ENCODE data around the gene TRMT10A. TPM values are rescaled to one million over a fixed set of nuclear protein-coding genes. Genes with fewer than 3 reads are reported as not detected.

The TRMT10A gene
- total RNA-seq, 4 donors from 2014 or later = 2.6 to 7.3 (median 5.9) TPM

DNA sequence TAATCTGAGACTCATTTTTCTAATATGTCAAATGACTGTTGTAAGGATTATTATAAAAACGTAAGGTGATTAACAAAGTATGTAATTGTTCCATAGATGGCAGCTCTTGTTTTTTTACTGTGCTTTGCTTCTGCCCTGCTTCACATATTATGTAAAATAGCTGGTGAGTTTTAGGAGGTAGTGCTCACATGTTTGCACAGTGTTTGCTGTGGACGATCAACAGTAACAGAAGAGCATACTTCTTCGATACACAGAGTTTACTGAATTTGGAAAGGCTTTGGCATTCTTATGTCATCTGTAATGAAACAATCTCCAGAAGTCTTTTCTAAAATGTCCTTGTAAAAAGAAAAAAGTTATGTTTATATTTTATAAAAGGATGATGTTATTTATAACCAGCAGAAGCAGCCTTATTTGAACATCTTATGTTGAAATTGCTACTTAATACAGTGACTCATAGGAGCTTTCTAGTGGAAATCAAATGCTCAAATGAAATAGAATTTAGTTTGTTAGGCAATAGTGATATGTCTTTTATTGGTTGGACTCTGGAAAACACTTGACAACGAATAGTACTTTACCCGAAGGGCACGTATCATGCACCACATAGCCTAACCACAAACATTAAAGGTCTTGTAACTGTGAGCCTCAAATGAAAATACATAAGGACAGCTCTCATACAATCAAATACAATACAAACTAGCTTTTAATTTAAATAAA is 8.8 kb upstream of the TRMT10A start:
- TF ChIP-seq, protein P1, sequence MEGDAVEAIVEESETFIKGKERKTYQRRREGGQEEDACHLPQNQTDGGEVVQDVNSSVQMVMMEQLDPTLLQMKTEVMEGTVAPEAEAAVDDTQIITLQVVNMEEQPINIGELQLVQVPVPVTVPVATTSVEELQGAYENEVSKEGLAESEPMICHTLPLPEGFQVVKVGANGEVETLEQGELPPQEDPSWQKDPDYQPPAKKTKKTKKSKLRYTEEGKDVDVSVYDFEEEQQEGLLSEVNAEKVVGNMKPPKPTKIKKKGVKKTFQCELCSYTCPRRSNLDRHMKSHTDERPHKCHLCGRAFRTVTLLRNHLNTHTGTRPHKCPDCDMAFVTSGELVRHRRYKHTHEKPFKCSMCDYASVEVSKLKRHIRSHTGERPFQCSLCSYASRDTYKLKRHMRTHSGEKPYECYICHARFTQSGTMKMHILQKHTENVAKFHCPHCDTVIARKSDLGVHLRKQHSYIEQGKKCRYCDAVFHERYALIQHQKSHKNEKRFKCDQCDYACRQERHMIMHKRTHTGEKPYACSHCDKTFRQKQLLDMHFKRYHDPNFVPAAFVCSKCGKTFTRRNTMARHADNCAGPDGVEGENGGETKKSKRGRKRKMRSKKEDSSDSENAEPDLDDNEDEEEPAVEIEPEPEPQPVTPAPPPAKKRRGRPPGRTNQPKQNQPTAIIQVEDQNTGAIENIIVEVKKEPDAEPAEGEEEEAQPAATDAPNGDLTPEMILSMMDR (IDR thresholded peaks at IDR 0.05 in 4 of 5, conservative IDR thresholded peaks at IDR 0.05 in 1 of 5) = no peak
- H3K27ac ChIP-seq = peak overlapping the region in 3 of 4 donors; percentile 32 to 56 (median 45)
- peaks cover 9 to 20% of the 10 kb centered on the region in 2 donors for H3K4me1 ChIP-seq
- peak; percentile 70 to 78 for ATAC-seq
- intact Hi-C loops (cut with DNase I; ENCODE audit: low total_unique reads) (no loop called here), in situ Hi-C loops (cut with MboI; ENCODE audit: low sequenced_read_pairs in 4 of 4) (loop anchor here in 2 of 4 donors (25.0 kb wide), 2 partner anchors 365 to 390 kb away; partner anchors contain the start of genes DNAJB14 (in 1 of the 2) and H2AZ1 (in 1 of the 2))
- no peak for DNase-seq
- no peaks in the 10 kb centered on the region for H3K36me3 ChIP-seq
- H3K27me3 ChIP-seq = no peaks in the 10 kb centered on the region
- H3K4me3 ChIP-seq = no peak overlapping the region
- H3K9me3 ChIP-seq = no peaks in the 10 kb centered on the region

DNA sequence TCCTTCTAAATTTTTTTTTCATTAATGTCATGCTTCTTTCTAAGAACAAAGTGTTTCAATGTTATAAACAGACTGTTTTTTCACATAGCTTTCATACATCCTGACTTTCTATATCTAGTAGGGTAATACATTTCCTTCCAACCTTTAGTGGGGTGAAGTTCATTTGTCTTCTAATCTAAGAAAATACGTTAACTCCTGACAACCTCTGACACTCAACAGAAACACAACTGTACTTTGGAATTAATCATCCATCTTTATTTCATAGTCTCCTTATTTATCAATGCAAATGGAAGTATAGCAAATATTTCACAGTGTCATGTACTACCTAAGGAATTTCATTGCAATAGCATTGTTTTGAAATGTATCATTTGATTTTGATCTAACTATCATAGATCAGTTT is 8.0 kb upstream of the TRMT10A start:
- H3K9me3 ChIP-seq = no peaks in the 10 kb centered on the region
- in situ Hi-C loops (cut with MboI; ENCODE audit: low sequenced_read_pairs in 4 of 4) (loop anchor here in 2 of 4 donors (25.0 kb wide), 2 partner anchors 365 to 390 kb away; partner anchors contain the start of genes DNAJB14 (in 1 of the 2) and H2AZ1 (in 1 of the 2)), intact Hi-C loops (cut with DNase I; ENCODE audit: low total_unique reads) (no loop called here)
- no peaks in the 10 kb centered on the region for H3K27me3 ChIP-seq
- peak overlapping the region in 1 of 4 donors; percentile 45 for H3K27ac ChIP-seq
- no peaks in the 10 kb centered on the region for H3K36me3 ChIP-seq
- DNase-seq (no peak), ATAC-seq (no peak)
- H3K4me1 ChIP-seq = peaks cover 9 to 20% of the 10 kb centered on the region in 2 donors
- no peak overlapping the region for H3K4me3 ChIP-seq
- no peak for TF ChIP-seq POLR2A (IDR thresholded peaks at IDR 0.05)
- TF ChIP-seq, protein P1 (IDR thresholded peaks at IDR 0.05 in 4 of 5, conservative IDR thresholded peaks at IDR 0.05 in 1 of 5) = no peak

DNA sequence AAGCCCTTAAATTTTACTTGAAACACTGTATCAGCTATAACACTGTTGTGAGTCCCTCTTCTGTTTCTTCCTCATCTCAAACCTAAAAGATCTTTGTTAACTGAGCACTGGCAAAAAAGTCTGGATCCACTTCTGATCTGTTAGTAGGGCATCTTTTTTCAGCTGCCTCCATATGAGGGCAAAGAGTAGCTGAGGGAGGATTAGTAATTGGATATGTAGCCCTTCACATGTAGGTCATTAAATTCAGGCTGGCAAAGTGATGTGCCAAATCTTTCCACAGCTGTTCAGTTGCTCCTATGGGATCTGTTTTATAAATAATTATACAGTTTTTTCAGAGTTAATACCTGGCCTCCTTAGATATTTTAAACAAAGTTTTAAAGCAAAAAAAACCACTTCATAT is 1.1 kb upstream of the TRMT10A start:
- Histone ChIP-seq H3K4me1 (peaks cover 19 to 22% of the 10 kb centered on the region in 2 donors), H3K4me3 (peak overlapping the region; percentile 74 to 88 (median 80)), H3K27me3 (no peaks in the 10 kb centered on the region), H3K27ac (peak overlapping the region; percentile 94 to 97 (median 96)), H3K9me3 (no peaks in the 10 kb centered on the region), H3K36me3 (no peaks in the 10 kb centered on the region)
- intact Hi-C loops (cut with DNase I; ENCODE audit: low total_unique reads) = loop anchor here (5.0 to 10.0 kb wide), 5 partner anchors 47 to 1780 kb away; partner anchors contain the start of genes ADH5 and PPP3CA
- peak; percentile 66 to 77 for ATAC-seq
- TF ChIP-seq, protein P1 (IDR thresholded peaks at IDR 0.05 in 4 of 5, conservative IDR thresholded peaks at IDR 0.05 in 1 of 5) = no peak
- no peak for TF ChIP-seq POLR2A (IDR thresholded peaks at IDR 0.05)
- DNase-seq = peak; percentile 48 to 69
- in situ Hi-C loops (cut with MboI; ENCODE audit: low sequenced_read_pairs in 4 of 4) = loop anchor here (5.0 to 25.0 kb wide), 6 partner anchors 90 to 397 kb away; partner anchors contain the start of genes DNAJB14 (in 3 of the 4), C4orf54 (in 2 of the 4), LAMTOR3 (in 2 of the 4) and H2AZ1 (in 1 of the 4)

DNA sequence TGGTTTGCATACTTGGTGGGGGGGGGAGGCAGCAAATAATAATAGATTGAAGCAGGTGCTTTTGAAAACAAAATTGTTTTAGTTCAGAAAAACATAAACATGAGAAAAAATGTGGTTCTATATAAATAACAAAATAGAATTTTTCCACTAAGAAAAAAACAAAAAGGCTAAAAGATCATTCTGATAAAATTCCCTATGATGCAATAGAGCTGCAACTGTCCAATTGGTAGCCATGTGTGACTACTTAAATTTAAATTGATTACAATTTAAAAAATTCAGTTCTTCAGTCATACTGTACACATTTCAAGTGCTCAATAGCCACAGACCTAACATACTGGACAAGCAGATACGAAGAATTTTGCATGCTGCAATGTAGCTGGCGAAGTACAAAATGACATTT is 11.0 kb downstream of the TRMT10A start:
- in situ Hi-C loops (cut with MboI; ENCODE audit: low sequenced_read_pairs in 4 of 4) (loop anchor here in 2 of 4 donors (10.0 to 25.0 kb wide), 3 partner anchors 252 to 409 kb away; partner anchors contain the start of genes DNAJB14 (in 1 of the 2) and H2AZ1 (in 1 of the 2)), intact Hi-C loops (cut with DNase I; ENCODE audit: low total_unique reads) (no loop called here)
- H3K27me3 ChIP-seq = no peaks in the 10 kb centered on the region
- ATAC-seq (no peak), DNase-seq (no peak)
- peaks cover 0 to 17% of the 10 kb centered on the region in 2 donors for H3K36me3 ChIP-seq
- no peak overlapping the region for H3K27ac ChIP-seq
- H3K9me3 ChIP-seq = no peaks in the 10 kb centered on the region
- H3K4me1 ChIP-seq = no peaks in the 10 kb centered on the region
- no peak overlapping the region for H3K4me3 ChIP-seq
- TF ChIP-seq, protein P1 (IDR thresholded peaks at IDR 0.05 in 4 of 5, conservative IDR thresholded peaks at IDR 0.05 in 1 of 5) = no peak
- no peak for TF ChIP-seq POLR2A (IDR thresholded peaks at IDR 0.05)
